HS-5 (cell line): ENCODE results near the gene CREB5.
A peak's percentile ranks its signal among the peaks of the same experiment; 100 is the strongest.
"Not testable (repeated sequence)": the region's sequence is repeated elsewhere in the genome, so short reads cannot be mapped to it uniquely, and the experiment has no call there.

ENCODE experiments used
- DNase-seq: peaks from one replicate; pipeline ENCODE4 v3.0.0-alpha.2; 2012; ENCODE audit warnings: low read depth

The CREB5 gene, protein sequence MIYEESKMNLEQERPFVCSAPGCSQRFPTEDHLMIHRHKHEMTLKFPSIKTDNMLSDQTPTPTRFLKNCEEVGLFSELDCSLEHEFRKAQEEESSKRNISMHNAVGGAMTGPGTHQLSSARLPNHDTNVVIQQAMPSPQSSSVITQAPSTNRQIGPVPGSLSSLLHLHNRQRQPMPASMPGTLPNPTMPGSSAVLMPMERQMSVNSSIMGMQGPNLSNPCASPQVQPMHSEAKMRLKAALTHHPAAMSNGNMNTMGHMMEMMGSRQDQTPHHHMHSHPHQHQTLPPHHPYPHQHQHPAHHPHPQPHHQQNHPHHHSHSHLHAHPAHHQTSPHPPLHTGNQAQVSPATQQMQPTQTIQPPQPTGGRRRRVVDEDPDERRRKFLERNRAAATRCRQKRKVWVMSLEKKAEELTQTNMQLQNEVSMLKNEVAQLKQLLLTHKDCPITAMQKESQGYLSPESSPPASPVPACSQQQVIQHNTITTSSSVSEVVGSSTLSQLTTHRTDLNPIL

GRCh38 chr7:28411876-28412662, at the start of gene CREB5:
CREB5 (plus strand) TSS chr7:28412518; CDS start chr7:28412915, 397 bp downstream.
- DNase-seq = no peak

DNA sequence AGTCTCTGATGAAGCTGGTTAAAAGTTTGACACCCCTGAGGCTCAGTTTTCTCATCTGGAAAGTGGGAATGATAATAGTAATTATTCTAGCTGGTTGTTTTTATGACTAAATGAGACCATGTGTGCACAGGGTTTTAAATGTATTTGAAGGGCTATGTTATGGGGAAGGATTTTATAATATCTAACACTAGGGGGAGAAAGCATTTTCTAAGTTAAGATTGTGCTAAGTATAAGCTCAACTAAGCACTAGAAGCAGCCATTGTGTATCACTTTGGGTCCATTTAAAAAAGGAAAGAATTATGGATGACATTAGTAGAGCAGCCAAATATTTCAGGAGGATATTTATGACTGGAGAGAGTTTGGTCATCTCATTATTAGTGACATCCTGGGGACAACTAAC, 49.5 kb upstream of the CREB5 start:
- DNase-seq = no peak

GRCh38 chr7:28364082-28364481, 48.2 kb upstream of the CREB5 start:
- DNase-seq = no peak

GRCh38 chr7:28369523-28369922, 42.8 kb upstream of the CREB5 start:
- no peak for DNase-seq

DNA sequence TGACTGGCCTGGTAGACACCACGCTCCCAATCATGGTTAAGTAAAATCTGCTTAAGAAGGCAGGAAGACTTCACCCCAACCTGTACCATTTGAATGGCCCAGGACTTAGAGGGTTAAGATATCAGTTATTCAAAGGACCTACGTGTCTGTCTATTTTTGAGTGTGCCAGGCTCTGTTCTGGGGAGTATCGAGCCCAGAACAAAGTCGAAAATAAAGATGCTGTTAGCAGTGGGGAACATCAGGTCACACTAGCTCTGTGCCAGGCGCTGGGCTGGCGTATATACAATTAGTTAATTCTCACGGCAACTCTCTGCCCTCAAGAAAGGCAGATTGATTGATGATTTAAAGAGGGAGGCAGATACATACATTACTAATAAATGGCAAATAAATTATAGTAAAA, 40.5 kb upstream of the CREB5 start:
- DNase-seq = no peak

DNA sequence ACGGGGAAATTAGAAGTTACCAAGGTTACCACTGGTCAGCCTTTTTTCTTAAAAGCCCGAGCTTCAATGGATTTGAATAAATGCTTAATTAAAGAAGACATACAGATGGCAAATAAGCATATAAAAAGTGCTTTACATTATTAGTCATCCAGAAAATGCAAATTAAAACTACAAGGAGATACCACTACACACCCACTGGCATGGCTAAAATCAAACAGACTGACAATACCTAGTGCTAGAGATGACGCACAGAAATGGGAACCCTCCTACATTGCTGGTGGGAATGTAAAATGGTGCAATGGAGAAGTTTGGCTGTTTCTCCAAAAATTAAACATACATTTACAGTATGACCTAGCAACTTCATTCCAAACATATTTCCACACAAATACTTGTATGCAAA, 38.3 kb upstream of the CREB5 start:
- DNase-seq = no peak

DNA sequence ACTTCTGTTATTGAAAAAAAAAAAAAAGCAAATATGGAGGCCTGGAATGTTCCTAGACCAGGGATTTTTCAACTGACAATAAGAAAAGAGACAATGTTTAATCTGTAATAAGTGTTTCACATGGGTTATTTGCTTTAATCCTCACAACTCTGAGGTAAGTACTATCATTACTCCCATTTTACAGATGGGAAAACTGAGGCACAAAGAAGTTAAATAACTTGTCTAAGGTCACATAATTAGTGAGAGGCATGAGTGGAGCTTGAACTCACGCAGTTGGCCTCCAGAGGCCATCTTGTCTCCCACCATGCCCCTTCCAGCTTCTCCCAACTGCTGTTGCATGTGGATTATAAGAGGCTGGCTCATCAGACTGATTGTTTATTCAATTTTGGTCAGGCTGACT, 36.6 kb upstream of the CREB5 start:
- DNase-seq = no peak

DNA sequence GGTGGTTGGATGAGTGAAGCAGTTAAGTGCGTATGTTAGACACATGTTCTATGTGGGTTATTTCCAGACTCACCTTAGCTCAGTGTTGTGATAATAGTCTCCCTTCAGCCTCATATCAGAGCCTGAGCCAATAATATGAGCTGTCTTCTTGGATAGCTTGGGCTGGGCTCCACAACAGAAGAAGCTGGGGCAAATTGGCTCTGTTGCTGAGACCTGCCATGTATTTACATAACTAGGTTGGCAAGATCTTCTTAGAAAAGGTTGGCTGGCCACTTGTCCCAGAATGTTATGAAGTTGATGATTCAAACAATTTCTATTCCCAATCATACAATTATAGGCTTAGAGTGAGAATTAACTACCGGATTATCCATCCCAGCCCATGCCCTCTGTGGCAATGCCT, 35.7 kb upstream of the CREB5 start:
- DNase-seq = no peak

GRCh38 chr7:28378574-28379149, 33.7 kb upstream of the CREB5 start:
- DNase-seq = no peak

- DNase-seq = no peak
Measured at GRCh38 chr7:28381466-28381865, 30.9 kb upstream of the CREB5 start.

DNA sequence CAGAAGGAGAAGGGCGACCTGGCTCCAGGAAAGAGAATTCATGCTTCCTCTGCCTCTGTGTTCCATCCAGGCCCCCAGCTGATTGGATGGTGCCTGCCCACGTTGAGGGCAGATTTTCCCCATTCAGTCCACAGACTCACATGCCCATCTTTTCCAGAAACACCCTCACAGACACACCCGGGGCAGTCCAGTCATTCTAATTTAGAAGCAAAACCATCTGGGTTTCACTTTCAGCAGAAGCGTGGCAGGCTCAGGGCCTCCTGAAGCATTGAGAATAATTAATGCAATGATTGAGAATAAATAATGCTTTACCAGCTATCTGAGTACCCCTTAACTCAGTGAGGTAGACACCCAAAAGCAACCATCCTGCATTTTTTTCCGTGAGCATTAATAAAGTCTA, 30.2 kb upstream of the CREB5 start:
- no peak for DNase-seq

GRCh38 chr7:28383975-28384374, 28.3 kb upstream of the CREB5 start:
- no peak for DNase-seq

DNA sequence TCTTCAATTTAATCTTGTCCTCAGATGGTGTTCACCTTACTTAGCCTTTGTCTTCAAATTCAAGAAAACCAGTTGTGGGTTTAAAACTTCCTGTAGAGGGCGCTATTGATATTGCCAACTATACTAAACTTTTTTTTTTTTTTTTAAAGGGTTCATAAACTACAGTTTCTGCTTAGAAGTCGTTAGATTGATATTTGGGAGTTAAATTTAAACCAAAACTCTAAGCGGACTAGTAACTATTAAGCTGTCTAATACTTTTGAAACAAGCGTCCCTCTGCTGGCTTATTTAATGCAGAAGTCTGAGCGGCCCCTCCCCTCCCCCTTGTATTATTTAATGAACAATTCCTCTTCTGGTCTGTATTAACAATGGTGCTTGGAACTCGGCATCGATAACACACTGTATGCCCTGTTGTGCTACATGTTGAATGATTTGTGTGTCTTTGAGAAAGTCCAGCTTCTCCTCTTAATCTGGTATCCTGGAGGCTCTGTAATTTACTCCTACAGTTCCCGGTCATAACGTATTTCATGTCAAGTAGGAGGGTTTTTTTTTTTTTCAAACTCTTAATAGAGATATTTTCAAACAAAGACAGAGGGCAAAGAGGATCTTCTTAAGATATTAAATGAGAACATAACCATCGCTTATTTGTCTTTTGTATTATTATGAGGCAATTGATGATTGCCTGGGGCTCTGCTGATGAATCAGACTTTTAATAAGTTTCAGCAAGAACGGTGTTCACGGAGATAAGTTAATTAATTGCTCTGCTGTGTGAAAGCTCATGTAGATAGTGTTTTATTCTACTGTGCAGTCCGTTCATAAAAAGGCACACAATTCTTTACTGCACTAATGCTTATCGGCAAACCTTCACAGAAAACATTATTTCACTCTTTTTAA, 22.6 kb upstream of the CREB5 start:
- DNase-seq = peak; percentile 66

- DNase-seq = no peak
Measured at GRCh38 chr7:28390426-28390825, 21.9 kb upstream of the CREB5 start.

DNA sequence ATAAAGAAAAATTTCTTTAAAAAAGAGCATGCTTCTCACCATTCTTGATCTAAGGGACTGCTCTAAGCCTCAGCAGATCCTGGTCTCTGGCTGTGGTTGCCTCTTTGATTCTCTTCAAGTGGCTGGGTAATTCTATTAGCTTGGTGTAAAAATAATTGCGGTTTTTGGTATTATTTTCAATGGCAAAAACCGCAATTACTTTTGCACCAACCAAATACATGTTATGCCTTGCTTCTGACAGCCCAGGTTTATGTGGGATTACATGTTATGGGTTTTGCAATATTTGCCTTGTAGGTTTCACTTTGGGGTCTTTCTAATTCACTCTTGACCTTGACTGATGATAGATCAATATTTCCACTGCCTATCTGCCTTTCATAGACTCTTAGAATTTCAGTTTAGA, 20.0 kb upstream of the CREB5 start:
- DNase-seq = no peak

- DNase-seq = no peak
Measured at GRCh38 chr7:28395404-28395803, 16.9 kb upstream of the CREB5 start.

DNA sequence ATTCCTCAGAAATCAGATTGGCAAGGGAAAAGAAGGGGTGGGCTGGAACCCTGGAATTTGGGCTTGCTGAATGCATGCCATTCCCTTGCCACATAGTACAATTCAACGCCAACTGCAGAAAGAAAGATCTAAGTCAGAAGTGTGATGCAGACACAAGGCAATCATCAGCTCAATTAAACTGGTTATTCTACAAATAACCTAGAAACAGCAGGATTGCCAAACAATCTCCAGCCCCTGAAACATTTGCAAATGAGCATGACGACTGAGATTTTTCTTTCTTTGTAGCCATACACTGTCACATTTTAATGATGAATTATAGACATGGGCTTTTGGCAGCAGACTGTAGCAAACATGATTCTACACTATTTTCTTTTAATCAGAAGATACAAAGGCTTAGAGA, 16.5 kb upstream of the CREB5 start:
- no peak for DNase-seq

DNA sequence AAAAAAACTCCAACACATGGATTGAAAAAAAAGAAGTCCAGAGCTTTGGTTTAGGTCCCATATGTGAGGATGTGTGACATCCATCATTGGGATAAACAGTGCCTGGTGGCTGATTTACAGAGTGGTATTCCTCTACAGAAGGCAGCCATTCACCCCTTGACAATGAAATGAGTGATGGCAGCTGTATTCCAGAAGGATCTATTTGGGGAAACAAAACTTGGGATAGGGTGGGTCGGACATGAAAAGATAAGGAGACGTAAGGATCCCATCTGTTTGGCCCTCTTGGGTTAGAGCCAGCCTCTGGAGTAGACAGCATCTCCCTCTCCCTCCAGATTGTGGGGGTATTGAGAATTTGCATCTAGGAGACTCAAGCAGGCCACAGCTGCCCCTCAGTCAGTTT, 15.2 kb upstream of the CREB5 start:
- no peak for DNase-seq

DNA sequence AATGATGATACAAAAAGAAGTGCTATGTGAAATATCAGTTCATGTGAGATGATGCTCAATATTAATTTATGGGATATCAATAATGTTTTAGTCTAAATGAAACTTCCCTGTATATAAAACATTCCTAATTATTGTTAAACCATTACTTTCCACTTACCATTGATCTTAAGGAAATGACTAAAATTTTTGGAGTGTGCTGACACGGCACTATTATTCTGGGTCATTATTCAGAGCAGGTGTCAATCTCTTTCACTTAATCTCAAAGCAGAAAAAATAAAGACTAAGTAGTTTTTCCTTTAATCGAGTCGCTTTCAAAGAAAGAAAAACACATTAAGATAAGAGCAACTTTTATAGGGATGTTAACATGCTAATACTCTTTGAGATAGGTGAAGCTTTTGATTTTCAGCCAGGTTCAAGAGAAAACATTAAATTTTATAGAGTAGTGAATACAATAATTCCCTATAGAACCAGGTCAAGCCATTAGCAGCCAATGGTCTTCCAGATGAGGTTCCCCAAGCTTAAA, 11.4 kb upstream of the CREB5 start:
- no peak for DNase-seq

GRCh38 chr7:28401567-28401966, 10.8 kb upstream of the CREB5 start:
- DNase-seq = not testable (repeated sequence)

DNA sequence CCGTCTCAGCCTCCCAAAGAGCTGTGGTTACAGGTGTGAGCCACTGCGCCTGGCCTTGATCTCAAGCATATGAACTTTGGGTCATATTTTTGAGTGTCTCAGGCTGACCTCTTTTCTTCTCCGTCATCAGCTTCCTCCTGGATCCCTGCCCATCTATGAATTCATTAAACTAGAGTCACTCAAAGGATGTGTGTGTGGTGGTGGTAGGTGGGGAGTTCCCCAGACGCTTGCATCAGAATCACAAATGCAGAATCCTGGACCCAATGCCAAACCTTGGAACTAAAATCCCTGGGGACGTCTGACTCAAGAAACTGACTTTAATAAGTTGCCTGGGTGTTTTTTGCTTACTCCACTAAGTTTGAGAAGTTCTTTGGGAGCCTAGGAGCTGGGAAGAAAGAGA, 6.7 kb upstream of the CREB5 start:
- DNase-seq = peak; percentile 88

GRCh38 chr7:28406192-28406591, 6.1 kb upstream of the CREB5 start:
- no peak for DNase-seq
